GM18520 (cell line): ENCODE results near the gene CDH23.

Experiments used
- ATAC-seq: cut with Tn5 transposase; IDR thresholded peaks from one replicate; pipeline ENCODE4 v1.9.1; 2021; ENCODE audit not compliant: unreplicated experiment

Gene CDH23

GRCh38 chr10:71650397-71650796 lies 253.7 kb downstream of the CDH23 start:
- ATAC-seq = no peak

DNA sequence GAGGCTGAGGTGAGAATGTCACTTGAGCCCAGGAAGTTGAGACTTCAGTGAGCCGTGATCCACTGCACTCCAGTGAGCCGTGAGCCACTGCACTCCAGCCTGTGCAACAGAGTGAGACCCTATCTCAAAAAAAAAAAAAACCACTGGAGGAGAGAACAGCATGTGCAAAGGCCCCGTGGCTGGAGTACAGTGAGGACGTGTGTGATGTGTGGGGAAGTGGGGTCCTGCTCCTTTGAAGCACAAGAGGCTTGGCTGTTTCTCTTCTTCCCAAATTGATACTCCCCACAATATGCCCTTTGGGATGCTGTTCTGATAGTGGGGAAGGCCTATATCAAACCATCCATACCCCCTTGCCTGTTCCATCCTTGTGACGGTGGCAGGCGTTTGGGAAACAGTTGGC lies 254.7 kb downstream of the CDH23 start:
- ATAC-seq = no peak

DNA sequence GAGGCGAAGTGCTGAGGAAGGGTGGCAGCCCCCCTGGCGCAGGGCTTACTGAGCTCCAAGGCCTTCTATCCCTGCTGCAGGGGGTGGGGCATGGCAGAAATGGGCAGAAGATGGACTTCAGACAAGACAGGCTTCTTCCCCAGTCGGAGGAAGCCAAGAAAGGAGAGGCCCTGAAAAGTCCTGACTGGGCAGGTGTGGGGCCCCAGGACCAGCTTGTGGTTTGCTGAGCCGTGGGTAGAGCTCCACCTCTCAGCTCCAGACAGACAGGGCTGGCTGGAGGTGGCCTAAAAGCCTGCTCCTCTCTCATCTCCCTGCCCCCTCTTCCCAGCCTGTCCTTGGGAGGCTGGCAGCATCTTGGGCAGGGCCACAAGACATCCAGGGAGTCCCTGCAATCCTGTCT lies 255.2 kb downstream of the CDH23 start:
- no peak for ATAC-seq

GRCh38 chr10:71653044-71653443 lies 256.3 kb downstream of the CDH23 start:
- ATAC-seq = no peak

DNA sequence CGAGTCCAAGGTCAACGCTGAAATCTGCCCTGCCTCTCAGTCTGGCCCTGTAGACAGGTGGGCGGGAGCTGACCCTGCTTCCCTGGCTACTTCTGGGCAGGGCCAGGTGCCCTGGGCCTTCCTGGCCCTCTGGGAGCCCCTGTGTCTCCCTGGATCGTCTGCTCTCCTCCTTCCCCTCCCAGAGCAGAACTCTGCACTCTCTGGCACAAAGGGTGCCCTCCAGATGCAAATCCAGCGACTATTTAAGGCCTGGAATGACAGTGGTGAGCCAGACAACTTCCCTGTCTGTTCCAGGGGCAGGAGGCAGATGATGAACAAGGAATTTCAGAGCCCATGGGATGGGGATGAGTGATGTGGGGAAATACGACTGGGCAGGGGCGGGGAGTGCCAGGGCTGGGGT lies 259.5 kb downstream of the CDH23 start:
- ATAC-seq = no peak

DNA sequence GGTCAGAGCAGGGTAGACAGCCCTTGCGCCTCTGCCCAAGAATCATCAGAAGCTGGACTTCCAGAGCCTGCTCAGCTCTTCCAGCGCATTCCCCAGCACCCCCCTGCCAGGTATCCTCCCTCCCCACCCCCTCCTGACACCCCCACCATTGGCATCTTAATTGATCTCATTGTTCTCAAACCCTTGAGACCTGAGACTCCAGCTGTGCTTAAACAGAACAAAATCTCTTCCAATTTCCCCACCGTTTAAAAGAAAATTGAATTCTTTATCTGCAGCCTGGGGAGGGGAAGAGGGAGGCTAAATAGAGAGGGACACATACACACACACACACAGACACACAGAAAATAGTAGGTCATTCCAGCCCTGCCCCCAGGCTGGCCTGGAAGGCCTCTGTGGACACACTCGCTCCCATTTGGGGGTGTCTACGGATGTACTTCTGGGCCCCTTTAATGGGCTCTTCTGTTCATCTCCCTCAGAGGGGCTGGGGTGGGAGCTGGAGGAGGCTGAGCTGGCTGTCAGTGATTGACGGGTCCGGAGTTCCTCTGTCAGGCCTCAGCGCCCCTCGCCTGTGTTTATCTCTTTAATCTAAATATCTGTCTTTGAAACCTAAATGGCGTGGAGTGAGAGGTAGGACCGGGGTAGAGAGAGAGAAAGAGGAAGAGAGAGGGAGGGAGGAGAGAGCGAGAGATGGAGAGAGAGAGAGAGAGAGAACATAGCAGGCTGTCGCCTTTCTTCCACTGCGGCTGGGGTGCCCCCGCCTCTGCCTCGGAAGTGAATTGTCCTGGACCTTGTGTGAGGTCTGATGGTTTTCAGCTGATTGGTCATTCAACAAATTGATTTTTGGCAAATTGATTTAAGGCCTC lies 261.1 kb downstream of the CDH23 start:
- no peak for ATAC-seq

DNA sequence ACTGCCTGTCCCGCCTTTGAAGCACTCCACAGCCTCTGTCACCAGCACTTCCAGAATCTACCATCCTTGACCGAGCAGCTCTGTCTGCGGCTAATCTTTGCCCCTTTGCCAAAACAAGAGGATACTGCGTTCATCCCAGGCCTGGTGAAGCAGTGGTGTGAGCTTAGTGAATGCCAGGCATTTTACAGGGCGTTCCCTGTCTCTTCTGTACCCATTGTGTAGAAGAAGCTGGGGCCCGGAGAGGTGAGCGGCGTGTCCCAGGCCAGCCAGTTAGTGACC lies 261.7 kb downstream of the CDH23 start:
- no peak for ATAC-seq

DNA sequence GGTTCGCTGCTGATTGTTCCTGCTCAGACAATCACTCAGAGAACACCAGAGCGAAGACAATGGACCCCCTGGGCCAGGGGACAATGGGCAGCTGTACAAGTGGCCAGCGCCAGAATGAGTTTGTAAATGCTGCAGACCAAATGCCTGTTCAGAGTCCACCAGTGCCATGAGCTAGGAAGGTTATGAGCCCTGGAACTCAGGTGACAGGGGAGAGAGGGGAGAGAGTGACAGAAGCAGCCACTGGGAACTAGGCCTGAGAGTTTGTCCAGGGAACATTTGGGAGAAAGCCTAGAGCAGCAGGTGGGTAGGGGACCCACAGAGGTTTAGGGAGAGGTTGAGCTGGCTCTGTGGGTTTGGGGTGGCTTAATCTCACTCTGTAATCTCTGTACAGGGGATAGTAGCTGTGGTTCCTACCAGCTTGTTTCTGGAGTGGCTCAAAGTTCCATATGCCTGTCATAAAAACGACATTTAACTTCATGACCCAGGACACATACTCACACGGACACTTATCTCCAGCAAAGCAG lies 262.5 kb downstream of the CDH23 start:
- ATAC-seq = no peak

DNA sequence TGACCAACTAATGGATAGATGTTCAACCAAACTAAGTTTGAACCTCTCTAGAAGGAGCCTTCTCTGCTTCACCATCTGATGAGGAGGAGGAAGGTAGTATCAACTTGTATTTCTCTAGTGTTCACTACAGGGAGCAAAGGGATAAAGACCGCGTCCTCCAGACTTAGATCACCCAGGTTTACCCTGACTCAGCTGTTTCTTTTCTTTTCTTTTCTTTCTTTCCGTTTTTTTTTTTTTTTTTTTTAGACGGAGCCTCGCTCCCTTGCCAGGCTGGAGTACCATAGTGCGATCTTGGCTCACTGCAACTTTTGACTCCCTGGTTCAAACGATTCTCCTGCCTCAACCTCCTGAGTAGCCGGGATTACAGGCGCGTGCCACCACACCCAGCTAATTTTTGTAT lies 263.0 kb downstream of the CDH23 start:
- no peak for ATAC-seq

GRCh38 chr10:71660313-71660712 lies 263.6 kb downstream of the CDH23 start:
- ATAC-seq = no peak

GRCh38 chr10:71661060-71661622 lies 264.4 kb downstream of the CDH23 start:
- ATAC-seq = no peak

- ATAC-seq = no peak
Measured at GRCh38 chr10:71661779-71662336, 265.1 kb downstream of the CDH23 start.

GRCh38 chr10:71663311-71663710 lies 266.6 kb downstream of the CDH23 start:
- ATAC-seq = no peak

GRCh38 chr10:71664585-71664984 lies 267.9 kb downstream of the CDH23 start:
- ATAC-seq = no peak

- ATAC-seq = no peak
Measured at GRCh38 chr10:71665456-71665855, 268.7 kb downstream of the CDH23 start.

DNA sequence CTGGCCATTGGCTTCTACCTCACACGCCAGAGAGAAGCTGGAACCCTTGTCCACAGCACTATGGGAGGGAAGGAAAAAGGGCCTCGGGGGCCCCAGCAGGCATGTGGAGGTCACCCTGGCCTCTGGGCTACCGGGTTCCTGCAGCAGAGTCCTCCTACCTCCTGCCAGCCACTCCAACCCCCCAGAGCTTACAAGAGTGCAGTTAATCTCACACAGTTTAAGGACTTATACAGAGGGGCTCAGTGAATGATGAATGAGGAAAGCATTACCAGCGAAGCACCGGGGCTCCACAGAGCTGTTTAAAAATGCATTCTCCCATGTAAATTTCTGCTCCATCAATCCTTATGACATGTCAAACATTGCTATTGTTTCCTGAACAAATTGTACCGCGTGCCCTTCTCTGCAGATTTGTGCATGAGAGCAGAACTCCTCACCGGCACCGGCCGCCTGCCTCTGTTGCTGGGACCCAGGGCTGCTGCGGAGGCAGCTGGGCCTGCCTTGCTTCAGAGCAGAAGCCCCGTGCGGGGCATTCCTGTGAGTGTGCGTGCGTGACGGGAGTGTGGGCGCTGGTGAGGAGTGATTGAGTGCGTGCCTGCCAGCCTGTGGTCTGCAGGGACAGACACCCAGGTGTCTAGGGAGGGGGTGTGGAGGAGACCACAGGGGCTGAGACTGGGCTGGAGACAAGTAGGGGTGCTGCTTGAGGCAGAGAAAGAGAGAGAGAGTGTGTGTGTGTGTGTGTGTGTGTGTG lies 270.1 kb downstream of the CDH23 start:
- no peak for ATAC-seq

- ATAC-seq = no peak
Measured at GRCh38 chr10:71667387-71667752, 270.6 kb downstream of the CDH23 start.

- ATAC-seq = no peak
Measured at GRCh38 chr10:71671994-71672946, 275.6 kb downstream of the CDH23 start.

GRCh38 chr10:71675295-71675970 lies 278.7 kb downstream of the CDH23 start:
- ATAC-seq = no peak

DNA sequence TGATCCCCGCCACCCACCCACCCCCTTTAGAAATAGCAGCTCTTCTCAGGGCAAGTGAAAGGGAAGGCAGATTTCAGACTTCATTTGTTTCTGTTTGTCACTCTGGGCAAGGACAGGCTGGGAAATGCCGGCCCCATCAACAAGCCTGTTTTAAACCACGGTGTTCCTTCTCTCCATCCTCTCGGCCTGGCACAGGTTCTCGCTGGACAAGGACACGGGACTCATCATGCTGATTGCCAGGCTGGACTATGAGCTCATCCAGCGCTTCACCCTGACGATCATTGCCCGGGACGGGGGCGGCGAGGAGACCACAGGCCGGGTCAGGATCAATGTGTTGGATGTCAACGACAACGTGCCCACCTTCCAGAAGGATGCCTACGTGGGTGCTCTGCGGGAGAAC lies 280.5 kb downstream of the CDH23 start:
- ATAC-seq = no peak
